Neuronal stem cell (in vitro differentiated cells): Measurements from ENCODE around the gene MXRA8.

Experiments
- DNase-seq: peaks from one replicate; pipeline ENCODE4 v3.0.0-alpha.2; 2013; ENCODE audit warnings: low spot score
- H2AFZ ChIP-seq: one replicate; pipeline ENCODE4 v1.6.1; 2013; ENCODE audit warnings: mild to moderate bottlenecking, low read length, inconsistent platforms
- H2AK5ac ChIP-seq: 2 replicates; pipeline ENCODE4 v1.6.1; 2013; ENCODE audit warnings: low read depth, mild to moderate bottlenecking, inconsistent platforms, low read length, moderate library complexity, mixed read lengths
- H2BK120ac ChIP-seq: 2 replicates; pipeline ENCODE4 v1.6.1; 2013; ENCODE audit warnings: low read depth, mild to moderate bottlenecking, inconsistent platforms, low read length, moderate library complexity, mixed read lengths
- H2BK12ac ChIP-seq: one replicate; pipeline ENCODE4 v1.6.1; 2013; ENCODE audit warnings: low read length, inconsistent platforms
- H2BK15ac ChIP-seq: 2 replicates; pipeline ENCODE4 v1.6.1; 2013; ENCODE audit warnings: mild to moderate bottlenecking, low read length, inconsistent platforms, mixed read lengths
- H2BK5ac ChIP-seq: one replicate; pipeline ENCODE4 v1.6.1; 2013; ENCODE audit warnings: inconsistent platforms, mild to moderate bottlenecking, low read length, moderate library complexity
- H3K14ac ChIP-seq: one replicate; pipeline ENCODE4 v1.6.1; 2013; ENCODE audit warnings: low read length, inconsistent platforms
- H3K18ac ChIP-seq: 2 replicates; pipeline ENCODE4 v1.6.1; 2013; ENCODE audit warnings: low read length, inconsistent platforms
- H3K23ac ChIP-seq: 2 replicates; pipeline ENCODE4 v1.6.1; 2013; ENCODE audit warnings: low read depth, mild to moderate bottlenecking, mixed read lengths, low read length, inconsistent platforms; ENCODE audit not compliant: poor library complexity
- H3K27ac ChIP-seq: replicated peaks from 3 replicates; pipeline ENCODE4 v1.5.1; 2013; ENCODE audit warnings: low read length, inconsistent platforms
- H3K27me3 ChIP-seq, 3 experiments: 2 replicates each; pipeline ENCODE4 v1.6.1; 2013; ENCODE audit warnings: low read length in 3 of 3, mild to moderate bottlenecking in 2 of 3, inconsistent platforms in 1 of 3, low read depth in 1 of 3, mixed read lengths in 1 of 3, moderate library complexity in 1 of 3; ENCODE audit not compliant: control insufficient read depth in 3 of 3, insufficient read depth in 3 of 3
- H3K36me3 ChIP-seq, 2 donors: replicated peaks in 1 of 2; 2 replicates each; pipeline ENCODE4 v1.6.1; 2013; ENCODE audit warnings: low read length in 2 of 2; ENCODE audit not compliant: control insufficient read depth in 2 of 2, insufficient read depth in 2 of 2
- H3K4ac ChIP-seq: 2 replicates; pipeline ENCODE4 v1.6.1; 2013; ENCODE audit warnings: inconsistent platforms, mild to moderate bottlenecking, low read length, moderate library complexity
- H3K4me1 ChIP-seq, 2 donors: 1 replicate in 1 of 2; 2 replicates in 1 of 2; pipeline ENCODE4 v1.6.1; 2013; ENCODE audit warnings: low read length in 2 of 2, low read depth in 1 of 2; ENCODE audit not compliant: control insufficient read depth in 2 of 2, insufficient read depth in 1 of 2
- H3K4me2 ChIP-seq: one replicate; pipeline ENCODE4 v1.6.1; 2013; ENCODE audit warnings: mild to moderate bottlenecking, low read length, inconsistent platforms; ENCODE audit not compliant: insufficient read depth, poor library complexity, severe bottlenecking
- H3K4me3 ChIP-seq, 2 donors: 2 replicates each; pipeline ENCODE4 v1.5.1; 2013; ENCODE audit warnings: low read length in 2 of 2, mild to moderate bottlenecking in 2 of 2, inconsistent platforms in 1 of 2, moderate library complexity in 1 of 2
- H3K79me1 ChIP-seq: one replicate; pipeline ENCODE4 v1.6.1; 2013; ENCODE audit warnings: low read depth, mild to moderate bottlenecking, inconsistent platforms, low read length, moderate library complexity
- H3K9ac ChIP-seq: one replicate; pipeline ENCODE4 v1.6.1; 2013; ENCODE audit warnings: mild to moderate bottlenecking, low read depth, low read length, inconsistent platforms; ENCODE audit not compliant: poor library complexity
- H3K9me3 ChIP-seq, 2 donors: replicated peaks in 1 of 2; 2 replicates each; pipeline versions ENCODE3 to v1.6.1; 2013; ENCODE audit warnings: low read length in 2 of 2, mild to moderate bottlenecking in 2 of 2, inconsistent platforms in 1 of 2, low read depth in 1 of 2, mixed read lengths in 1 of 2, moderate library complexity in 1 of 2; ENCODE audit not compliant: control insufficient read depth in 2 of 2, insufficient read depth in 1 of 2
- H4K8ac ChIP-seq: one replicate; pipeline ENCODE4 v1.6.1; 2013; ENCODE audit warnings: low read depth, mild to moderate bottlenecking, inconsistent platforms, low read length, moderate library complexity
- H4K91ac ChIP-seq: one replicate; pipeline ENCODE4 v1.6.1; 2013; ENCODE audit warnings: low read length, low read depth, mild to moderate bottlenecking, inconsistent platforms; ENCODE audit not compliant: poor library complexity
- WGBS, 2 donors: extraction: QIAGEN DNeasy Blood & Tissue Kit; methylation state at CpG; one replicate each; pipeline ENCODE4 v1.1.7; 2013; ENCODE audit warnings: missing lambda C conversion rate in 2 of 2, mixed read lengths in 1 of 2; ENCODE audit not compliant: insufficient read length in 2 of 2, insufficient replicate concordance in 1 of 2; ENCODE audit errors: extremely low coverage in 2 of 2; 5-methylcytosine and 5-hydroxymethylcytosine counted together

The MXRA8 gene

GRCh38 chr1:1401457-1402010 is 43.2 kb upstream of the MXRA8 start:
- Histone ChIP-seq H3K79me1 (peaks cover 31% of the 10 kb centered on the region), H3K4ac (no peak overlapping the region), H3K9ac (no peak overlapping the region), H3K27ac (no peak overlapping the region), H3K14ac (no peak overlapping the region), H3K9me3 (no peaks in the 10 kb centered on the region), H2BK12ac (no peak overlapping the region), H4K91ac (no peak overlapping the region), H2AFZ (no peak overlapping the region), H2BK5ac (no peak overlapping the region), H2AK5ac (no peak overlapping the region), H3K18ac (no peak overlapping the region), H4K8ac (no peak overlapping the region), H2BK120ac (no peak overlapping the region), H3K36me3 (peaks cover 55 to 79% of the 10 kb centered on the region in 2 donors), H3K4me2 (no peak overlapping the region), H3K4me3 (no peak overlapping the region), H2BK15ac (no peak overlapping the region), H3K4me1 (peaks cover 17 to 18% of the 10 kb centered on the region in 2 donors), H3K27me3 (no peaks in the 10 kb centered on the region), H3K23ac (peak overlapping the region; percentile 87)
- DNase-seq, result no peak
- WGBS, 2 donors, result no CpG with 5 or more reads among the region's 7 CpGs

DNA sequence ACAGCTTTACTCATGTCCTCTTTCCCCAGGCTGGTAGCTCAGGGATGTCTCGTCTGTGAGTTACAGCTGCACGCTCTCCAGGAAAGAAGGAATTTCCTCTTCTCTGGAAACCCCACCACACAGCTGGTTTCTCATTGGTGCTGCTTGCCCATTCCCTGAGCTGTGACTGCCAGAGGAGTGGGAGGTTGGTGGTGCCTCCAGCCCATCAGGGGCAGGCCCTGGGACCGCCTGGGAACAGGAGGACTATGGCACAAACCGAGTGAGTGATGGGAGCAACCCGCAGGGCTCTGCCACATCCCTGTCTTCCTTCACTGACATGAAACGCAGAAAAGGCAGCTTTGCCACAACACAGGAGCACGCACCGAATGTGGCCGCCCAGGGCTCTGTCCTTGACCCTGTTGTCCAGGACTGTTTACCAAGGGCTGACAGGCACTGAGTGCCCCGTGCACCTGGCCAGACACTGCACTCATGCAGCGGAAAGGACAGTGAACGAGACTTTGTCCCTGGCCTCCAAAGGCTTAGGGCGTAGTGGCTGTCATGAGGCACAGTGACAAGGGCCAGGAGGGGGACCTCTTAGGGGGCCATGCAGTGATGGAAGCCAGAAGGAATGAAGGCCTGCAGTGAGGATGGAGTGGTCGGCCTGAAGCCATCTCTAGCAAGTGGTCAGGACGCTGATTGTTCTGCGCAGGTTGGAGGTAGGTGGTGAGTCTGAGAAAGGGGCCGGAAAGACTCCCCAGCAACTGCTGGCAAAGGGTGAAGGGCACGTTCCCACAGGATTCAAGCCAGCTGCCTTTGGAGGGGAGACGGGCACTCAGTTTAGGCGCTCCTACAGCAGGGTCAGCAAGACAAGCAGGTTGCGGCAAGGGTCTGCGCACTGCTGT is 42.5 kb upstream of the MXRA8 start:
- peak overlapping the region; percentile 15 to 84 for H3K4me3 ChIP-seq
- H3K27ac ChIP-seq, result no peak overlapping the region
- no peak overlapping the region for H3K4ac ChIP-seq
- peak overlapping the region; percentile 100 for H3K9ac ChIP-seq
- no peaks in the 10 kb centered on the region for H3K9me3 ChIP-seq
- no peak overlapping the region for H3K18ac ChIP-seq
- no peak overlapping the region for H4K8ac ChIP-seq
- H2AFZ ChIP-seq, result no peak overlapping the region
- H3K4me1 ChIP-seq, result peaks cover 11 to 14% of the 10 kb centered on the region in 2 donors
- DNase-seq, result no peak
- WGBS, 2 donors, result no CpG with 5 or more reads among the region's 22 CpGs
- H2BK5ac ChIP-seq, result no peak overlapping the region
- no peak overlapping the region for H2BK120ac ChIP-seq
- no peak overlapping the region for H2AK5ac ChIP-seq
- H3K14ac ChIP-seq, result no peak overlapping the region
- H3K23ac ChIP-seq, result peak overlapping the region; percentile 98
- no peak overlapping the region for H4K91ac ChIP-seq
- H3K79me1 ChIP-seq, result peaks cover 28% of the 10 kb centered on the region
- no peak overlapping the region for H2BK15ac ChIP-seq
- H3K36me3 ChIP-seq, result peaks cover 51 to 78% of the 10 kb centered on the region in 2 donors
- peak overlapping the region; percentile 91 for H3K4me2 ChIP-seq
- H2BK12ac ChIP-seq, result no peak overlapping the region
- H3K27me3 ChIP-seq, result no peaks in the 10 kb centered on the region

DNA sequence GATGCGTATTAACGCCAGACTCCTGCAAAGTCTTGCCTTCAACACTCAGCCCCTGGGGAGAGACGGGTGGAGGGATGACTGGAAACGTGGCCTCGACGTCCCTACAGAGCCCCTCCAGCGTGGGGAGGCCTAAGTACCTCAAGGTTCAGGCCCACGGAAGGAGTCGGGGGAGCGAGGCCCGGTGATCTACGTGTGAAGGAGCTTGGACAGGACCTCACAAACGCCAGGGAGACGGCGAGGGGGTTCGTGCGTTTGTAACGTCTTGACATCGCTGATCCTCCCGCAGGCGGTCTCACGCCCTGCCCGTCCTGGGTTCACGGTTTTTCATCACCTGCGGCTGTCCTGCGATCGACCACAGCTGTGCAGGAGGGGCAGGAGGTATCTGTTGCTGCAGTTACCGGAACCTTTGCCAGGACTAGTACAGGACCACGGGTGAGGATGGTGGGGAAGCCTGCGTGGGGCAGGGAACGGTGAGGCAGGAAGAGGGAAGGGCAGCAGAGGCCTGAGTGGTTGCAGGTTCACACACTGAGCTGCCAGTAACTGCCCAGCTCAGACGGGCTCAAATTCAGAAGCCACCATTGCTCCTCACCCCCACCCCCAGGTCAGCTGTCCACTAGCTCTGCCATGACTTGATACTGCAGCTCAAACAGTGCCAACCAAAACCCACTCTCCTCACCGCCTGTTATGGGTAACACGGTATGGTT is 41.7 kb upstream of the MXRA8 start:
- Histone ChIP-seq H3K23ac (peak overlapping the region; percentile 98), H2BK5ac (peak overlapping the region; percentile 79), H4K8ac (peak overlapping the region; percentile 79), H3K36me3 (peaks cover 52 to 78% of the 10 kb centered on the region in 2 donors), H2BK120ac (peak overlapping the region; percentile 47), H3K27ac (peak overlapping the region; percentile 34), H3K18ac (peak overlapping the region; percentile 98), H2AK5ac (peak overlapping the region; percentile 58), H3K4ac (peak overlapping the region; percentile 1), H3K9ac (peak overlapping the region; percentile 100), H2BK15ac (peak overlapping the region; percentile 2), H2AFZ (peak overlapping the region; percentile 91), H3K27me3 (no peaks in the 10 kb centered on the region), H3K9me3 (no peaks in the 10 kb centered on the region), H3K79me1 (peaks cover 26% of the 10 kb centered on the region), H4K91ac (peak overlapping the region; percentile 97), H3K4me1 (peaks cover 11 to 14% of the 10 kb centered on the region in 2 donors), H3K4me2 (peak overlapping the region; percentile 91), H3K14ac (peak overlapping the region; percentile 100), H2BK12ac (peak overlapping the region; percentile 70), H3K4me3 (peak overlapping the region; percentile 84 to 98)
- WGBS, 2 donors, result no CpG with 5 or more reads among the region's 34 CpGs
- DNase-seq, result no peak
